Measurements from ENCODE around the gene RBPJL. TPM values are rescaled to one million over a fixed set of nuclear protein-coding genes. Genes with fewer than 3 reads are reported as not detected.

Gene RBPJL
- total RNA-seq, 1 experiment from 2014 or later: not detected

DNA sequence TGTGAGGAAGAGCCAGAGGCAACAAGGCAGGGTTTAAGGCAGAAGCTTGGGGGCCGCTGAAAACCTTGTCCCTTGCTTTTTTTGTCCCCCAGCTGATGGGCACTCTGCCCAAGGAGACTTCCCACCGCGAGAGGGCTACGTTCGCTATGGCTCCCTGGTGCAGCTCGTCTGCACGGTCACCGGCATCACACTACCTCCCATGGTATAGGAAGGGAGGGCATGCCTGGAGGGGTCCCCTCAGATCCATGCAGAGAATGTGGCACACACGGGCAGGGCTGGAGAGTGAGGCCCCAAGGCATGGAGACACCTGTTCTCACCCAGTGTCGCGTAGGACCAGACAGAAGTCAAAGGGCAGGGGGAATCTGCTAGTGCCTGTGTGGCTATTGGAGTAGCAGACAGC, 7.3 kb downstream of the RBPJL start:
- intact Hi-C loops (cut with micrococcal nuclease; ENCODE audit: unreplicated experiment): loop anchor here (5.0 kb wide), 1 partner anchor 272 kb away; no protein-coding TSS in a partner anchor
- H2AFZ ChIP-seq: no peak overlapping the region

DNA sequence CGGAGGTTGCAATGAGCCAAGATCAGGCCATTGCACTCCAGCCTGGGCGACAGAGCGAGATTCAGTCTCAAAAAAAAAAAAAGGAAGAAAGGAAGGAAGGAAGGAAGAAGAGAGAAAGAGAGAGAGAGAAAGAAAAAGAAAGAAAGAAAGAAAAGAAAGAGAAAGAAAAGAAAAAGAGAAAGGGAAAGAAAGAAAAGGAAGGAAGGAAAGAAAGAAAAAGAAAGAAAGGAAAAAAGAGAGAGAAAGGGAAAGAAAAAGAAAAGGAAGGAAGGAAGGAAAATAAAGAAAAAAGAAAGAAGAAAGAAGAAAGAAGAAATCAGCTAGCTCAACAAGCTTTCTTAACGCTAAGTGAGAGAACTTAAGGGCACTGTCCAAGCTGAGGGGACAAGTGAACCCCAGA, 9.0 kb downstream of the RBPJL start:
- TF ChIP-seq EZH2 (IDR thresholded peaks at IDR 0.05; ENCODE audit: low read depth) (no peak), CTCF (conservative IDR thresholded peaks at IDR 0.05) (no peak)
- ChIA-PET POLR2A (ENCODE audit: unreplicated experiment) (no interaction called here), CTCF (interaction anchor here (0.7 kb wide), 1 partner anchor 399 kb away, joined by 9 read pairs; no protein-coding TSS in a partner anchor)
- no peak for DNase-seq
- no peak overlapping the region for H3K4me2 ChIP-seq
- no TSS peak for BruUV-seq (replicated peaks)
- H3K27ac ChIP-seq: no peak overlapping the region
- peaks cover 2% of the 10 kb centered on the region; the same call in 1 of the 2 replicates for H3F3A ChIP-seq (ENCODE audit: insufficient read depth, low read depth)
- no peaks in the 10 kb centered on the region for H4K20me1 ChIP-seq (ENCODE audit: insufficient read depth)
- no peaks in the 10 kb centered on the region for H3K27me3 ChIP-seq (ENCODE audit: insufficient read depth, low read depth)
- no peaks in the 10 kb centered on the region for H3K79me2 ChIP-seq (ENCODE audit: low read depth)
- peaks cover 5% of the 10 kb centered on the region; the same call in 1 of the 2 replicates for H3K4me1 ChIP-seq (replicated peaks; ENCODE audit: insufficient read depth)
- H3K9me2 ChIP-seq (ENCODE audit: insufficient read depth): no peaks in the 10 kb centered on the region
- H3K9me3 ChIP-seq (ENCODE audit: insufficient read depth, low read depth): no peaks in the 10 kb centered on the region
- no peak overlapping the region for H2AFZ ChIP-seq
- no peaks in the 10 kb centered on the region for H3K36me3 ChIP-seq (ENCODE audit: low read depth)
- no peak overlapping the region for H3K4me3 ChIP-seq
- intact Hi-C loops (cut with micrococcal nuclease; ENCODE audit: unreplicated experiment): no loop called here

More for the DNA sequence above, 7.3 kb downstream of the RBPJL start:
- Histone ChIP-seq H3K4me3 (no peak overlapping the region), H4K20me1 (ENCODE audit: insufficient read depth) (no peaks in the 10 kb centered on the region), H3F3A (ENCODE audit: insufficient read depth, low read depth) (no peaks in the 10 kb centered on the region), H3K9me2 (ENCODE audit: insufficient read depth) (no peaks in the 10 kb centered on the region), H3K36me3 (ENCODE audit: low read depth) (no peaks in the 10 kb centered on the region), H3K9me3 (ENCODE audit: insufficient read depth, low read depth) (no peaks in the 10 kb centered on the region), H3K27me3 (ENCODE audit: insufficient read depth, low read depth) (no peaks in the 10 kb centered on the region), H3K4me1 (replicated peaks; ENCODE audit: insufficient read depth) (0 out of 2 replicates have a peak, but pooled peaks cover under 1% of the 10 kb centered on the region), H3K4me2 (no peak overlapping the region), H3K27ac (no peak overlapping the region), H3K79me2 (ENCODE audit: low read depth) (no peaks in the 10 kb centered on the region)
- TF ChIP-seq CTCF (conservative IDR thresholded peaks at IDR 0.05) (no peak), EZH2 (IDR thresholded peaks at IDR 0.05; ENCODE audit: low read depth) (no peak)
- no peak for DNase-seq
- ChIA-PET CTCF (interaction anchor here (0.5 kb wide), 1 partner anchor 133 kb away, joined by 5 read pairs; no protein-coding TSS in a partner anchor), POLR2A (ENCODE audit: unreplicated experiment) (no interaction called here)
- no TSS peak for BruUV-seq (replicated peaks)

DNA sequence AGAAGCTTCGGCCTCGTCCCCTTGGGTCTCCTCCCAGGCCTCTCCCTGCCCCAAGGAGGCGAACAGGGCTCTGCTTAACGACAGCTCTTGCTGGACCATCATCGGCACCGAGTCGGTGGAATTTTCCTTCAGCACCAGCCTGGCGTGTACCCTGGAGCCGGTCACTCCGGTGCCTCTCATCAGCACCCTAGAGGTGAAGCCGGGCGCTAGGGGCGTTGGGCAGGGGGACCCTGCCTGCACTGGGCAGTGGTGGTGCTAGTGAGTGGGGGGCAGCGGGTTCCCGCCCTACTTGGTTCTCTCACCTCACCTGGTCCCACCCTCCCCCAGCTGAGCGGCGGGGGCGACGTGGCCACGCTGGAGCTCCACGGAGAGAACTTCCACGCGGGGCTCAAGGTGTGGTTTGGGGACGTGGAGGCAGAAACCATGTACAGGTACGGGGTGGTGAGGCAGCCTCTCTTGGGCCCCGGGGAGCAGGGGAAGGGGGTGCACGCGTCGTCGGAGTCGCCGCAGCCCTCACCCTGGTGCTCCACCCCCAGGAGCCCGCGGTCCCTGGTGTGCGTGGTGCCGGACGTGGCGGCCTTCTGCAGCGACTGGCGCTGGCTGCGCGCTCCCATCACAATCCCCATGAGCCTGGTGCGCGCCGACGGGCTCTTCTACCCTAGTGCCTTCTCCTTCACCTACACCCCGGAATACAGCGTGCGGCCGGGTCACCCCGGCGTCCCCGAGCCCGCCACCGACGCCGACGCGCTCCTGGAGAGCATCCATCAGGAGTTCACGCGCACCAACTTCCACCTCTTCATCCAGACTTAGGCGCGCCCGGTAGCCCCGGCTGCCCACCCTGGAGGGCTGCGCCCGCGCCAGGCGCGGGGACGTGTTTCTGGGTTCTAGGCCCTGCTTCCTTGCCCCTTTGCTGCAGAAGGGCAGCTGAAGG, 9.8 kb downstream of the RBPJL start:
- Histone ChIP-seq H3K4me2 (no peak overlapping the region), H3F3A (ENCODE audit: insufficient read depth, low read depth) (peaks cover 10% of the 10 kb centered on the region; the same call in 1 of the 2 replicates), H3K27me3 (ENCODE audit: insufficient read depth, low read depth) (no peaks in the 10 kb centered on the region), H3K36me3 (ENCODE audit: low read depth) (no peaks in the 10 kb centered on the region), H3K9me3 (ENCODE audit: insufficient read depth, low read depth) (no peaks in the 10 kb centered on the region), H3K27ac (no peak overlapping the region), H4K20me1 (ENCODE audit: insufficient read depth) (no peaks in the 10 kb centered on the region), H3K9me2 (ENCODE audit: insufficient read depth) (no peaks in the 10 kb centered on the region), H3K4me1 (replicated peaks; ENCODE audit: insufficient read depth) (peaks cover 10% of the 10 kb centered on the region), H3K4me3 (no peak overlapping the region), H2AFZ (no peak overlapping the region), H3K79me2 (ENCODE audit: low read depth) (no peaks in the 10 kb centered on the region)
- CTCF ChIA-PET: no interaction called here
- DNase-seq: no peak
- TF ChIP-seq CTCF (conservative IDR thresholded peaks at IDR 0.05) (no peak), EZH2 (IDR thresholded peaks at IDR 0.05; ENCODE audit: low read depth) (no peak)
- POLR2A ChIA-PET (ENCODE audit: unreplicated experiment): interaction anchor here (0.6 kb wide), 1 partner anchor 121 kb away, joined by 8 read pairs; no protein-coding TSS in a partner anchor
- no TSS peak for BruUV-seq (replicated peaks)
- intact Hi-C loops (cut with micrococcal nuclease; ENCODE audit: unreplicated experiment): no loop called here
